SJSA1 (cell line): ENCODE results near the gene XRCC6. TPM values are rescaled to one million over a fixed set of nuclear protein-coding genes. Genes with fewer than 3 reads are reported as not detected.
"Not testable (repeated sequence)": the region's sequence is repeated elsewhere in the genome, so short reads cannot be mapped to it uniquely, and the experiment has no call there.

ENCODE experiments used
- DNase-seq, 2 experiments: peaks; one replicate each; pipeline ENCODE4 v3.0.0-alpha.2; 2015 to 2020; ENCODE audit warnings: low spot score in 2 of 2, low read depth in 1 of 2
- H3K27ac ChIP-seq: fragments of 250-450 bp; sonication (Bioruptor Pico); 2 replicates; pipeline ENCODE4 v1.5.1; 2020; ENCODE audit warnings: mild to moderate bottlenecking, moderate library complexity
- H3K27me3 ChIP-seq: fragments of 250-450 bp; sonication (Bioruptor Pico); replicated peaks from 2 replicates; pipeline ENCODE4 v1.5.1; 2020; ENCODE audit warnings: mild to moderate bottlenecking, moderate library complexity
- H3K36me3 ChIP-seq: fragments of 250-450 bp; sonication (Bioruptor Pico); 2 replicates; pipeline ENCODE4 v1.5.1; 2020; ENCODE audit warnings: mild to moderate bottlenecking
- H3K4me1 ChIP-seq: fragments of 250-450 bp; sonication (Bioruptor Pico); replicated peaks from 2 replicates; pipeline ENCODE4 v1.6.1; 2021; ENCODE audit warnings: mild to moderate bottlenecking
- H3K4me3 ChIP-seq: fragments of 250-450 bp; sonication (Bioruptor Pico); 2 replicates; pipeline ENCODE4 v1.5.1; 2020; ENCODE audit warnings: mild to moderate bottlenecking
- H3K9me3 ChIP-seq: fragments of 250-450 bp; sonication (Bioruptor Pico); replicated peaks from 2 replicates; pipeline ENCODE4 v1.5.1; 2020; ENCODE audit warnings: mild to moderate bottlenecking
- total RNA-seq: library from RNA; depleted of rRNA; stranded (reverse); fragments of >200 nt; shearing (Covaris generic); gene quantifications from 2 replicates; pipeline ENCODE4 v1.2.3, GENCODE V29; 2014

The XRCC6 gene
- total RNA-seq, 1 experiment from 2014 or later, result 624 TPM

- H3K9me3 ChIP-seq, result no peaks in the 10 kb centered on the region
- peak; percentile 40 to 52 for DNase-seq
- H3K36me3 ChIP-seq, result peaks cover 45% of the 10 kb centered on the region
- H3K4me3 ChIP-seq, result peak overlapping the region; percentile 84
- peaks cover 21% of the 10 kb centered on the region for H3K4me1 ChIP-seq
- no peaks in the 10 kb centered on the region for H3K27me3 ChIP-seq
- peak overlapping the region; percentile 36; the same call in 1 of the 2 replicates for H3K27ac ChIP-seq
Measured at GRCh38 chr22:41619979-41620588, 1.0 kb upstream of the XRCC6 start.

GRCh38 chr22:41620589-41621098 lies 451 bp upstream of the XRCC6 start, which contains the start of gene DESI1:
TSS of gene DESI1 (minus strand) at chr22:41621043. CDS start at chr22:41620839, 204 bp downstream.
- no peaks in the 10 kb centered on the region for H3K9me3 ChIP-seq
- H3K27me3 ChIP-seq, result no peaks in the 10 kb centered on the region
- peaks cover 21% of the 10 kb centered on the region for H3K4me1 ChIP-seq
- DNase-seq, result no peak
- peak within 1 kb of the TSS; percentile 93 for H3K27ac ChIP-seq
- H3K4me3 ChIP-seq, result peak within 1 kb of the TSS; percentile 84
- H3K36me3 ChIP-seq, result peaks cover 50% of the 10 kb centered on the region

- DNase-seq, result no peak
- Histone ChIP-seq H3K4me3 (peak overlapping the region; percentile 84), H3K36me3 (peaks cover 59% of the 10 kb centered on the region), H3K27me3 (no peaks in the 10 kb centered on the region), H3K9me3 (no peaks in the 10 kb centered on the region), H3K4me1 (peaks cover 21% of the 10 kb centered on the region), H3K27ac (peak overlapping the region; percentile 93)
Measured at GRCh38 chr22:41621911-41622179, 750 bp downstream of the XRCC6 start.

- Histone ChIP-seq H3K9me3 (no peaks in the 10 kb centered on the region), H3K4me1 (peaks cover 7% of the 10 kb centered on the region), H3K36me3 (peaks cover 95% of the 10 kb centered on the region), H3K27ac (no peak overlapping the region), H3K27me3 (no peaks in the 10 kb centered on the region), H3K4me3 (no peak overlapping the region)
- DNase-seq, result no peak
Measured at GRCh38 chr22:41625577-41625976, 4.5 kb downstream of the XRCC6 start.

GRCh38 chr22:41631115-41631514 lies 10.0 kb downstream of the XRCC6 start:
- H3K36me3 ChIP-seq, result peaks cover 84% of the 10 kb centered on the region
- H3K4me1 ChIP-seq, DNase-seq: not testable (repeated sequence)

GRCh38 chr22:41631615-41632014 lies 10.5 kb downstream of the XRCC6 start:
- not testable (repeated sequence) for H3K4me3 ChIP-seq, H3K27me3 ChIP-seq, H3K27ac ChIP-seq, H3K9me3 ChIP-seq, DNase-seq, H3K4me1 ChIP-seq
- peaks cover 86% of the 10 kb centered on the region for H3K36me3 ChIP-seq

More at GRCh38 chr22:41631115-41631514, 10.0 kb downstream of the XRCC6 start:
- not testable (repeated sequence) for H3K27me3 ChIP-seq, H3K4me3 ChIP-seq, H3K9me3 ChIP-seq, H3K27ac ChIP-seq

GRCh38 chr22:41634610-41635009 lies 13.5 kb downstream of the XRCC6 start:
- H3K9me3 ChIP-seq, H3K27me3 ChIP-seq, H3K4me3 ChIP-seq, DNase-seq, H3K4me1 ChIP-seq, H3K27ac ChIP-seq: not testable (repeated sequence)
- peaks cover 81% of the 10 kb centered on the region for H3K36me3 ChIP-seq

- no peak for DNase-seq
- Histone ChIP-seq H3K4me3 (no peak overlapping the region), H3K4me1 (no peaks in the 10 kb centered on the region), H3K9me3 (no peaks in the 10 kb centered on the region), H3K36me3 (peaks cover 90% of the 10 kb centered on the region), H3K27ac (no peak overlapping the region), H3K27me3 (no peaks in the 10 kb centered on the region)
Measured at GRCh38 chr22:41636467-41636866, 15.4 kb downstream of the XRCC6 start.

GRCh38 chr22:41637623-41638022 lies 16.5 kb downstream of the XRCC6 start:
- H3K4me1 ChIP-seq, H3K27me3 ChIP-seq, H3K4me3 ChIP-seq, H3K9me3 ChIP-seq, H3K27ac ChIP-seq, DNase-seq: not testable (repeated sequence)
- peaks cover 94% of the 10 kb centered on the region for H3K36me3 ChIP-seq

GRCh38 chr22:41638124-41638523 lies 17.0 kb downstream of the XRCC6 start:
- peaks cover 95% of the 10 kb centered on the region for H3K36me3 ChIP-seq
- no peak overlapping the region for H3K4me3 ChIP-seq
- no peaks in the 10 kb centered on the region for H3K9me3 ChIP-seq

GRCh38 chr22:41638748-41639147 lies 17.7 kb downstream of the XRCC6 start:
- H3K9me3 ChIP-seq, result no peaks in the 10 kb centered on the region
- DNase-seq, result no peak
- H3K4me3 ChIP-seq, result no peak overlapping the region
- H3K27ac ChIP-seq, result no peak overlapping the region
- H3K4me1 ChIP-seq, result no peaks in the 10 kb centered on the region
- H3K36me3 ChIP-seq, result peaks cover 92% of the 10 kb centered on the region
- H3K27me3 ChIP-seq, result no peaks in the 10 kb centered on the region

More at GRCh38 chr22:41638124-41638523, 17.0 kb downstream of the XRCC6 start:
- Histone ChIP-seq H3K27me3 (no peaks in the 10 kb centered on the region), H3K4me1 (no peaks in the 10 kb centered on the region), H3K27ac (no peak overlapping the region)
- DNase-seq, result no peak

GRCh38 chr22:41641854-41642253 lies 20.8 kb downstream of the XRCC6 start:
- Histone ChIP-seq H3K36me3 (peaks cover 90% of the 10 kb centered on the region), H3K27me3 (no peaks in the 10 kb centered on the region), H3K27ac (no peak overlapping the region), H3K4me1 (no peaks in the 10 kb centered on the region), H3K4me3 (no peak overlapping the region), H3K9me3 (no peaks in the 10 kb centered on the region)
- no peak for DNase-seq

GRCh38 chr22:41642331-41643110 lies 21.4 kb downstream of the XRCC6 start:
- Histone ChIP-seq H3K4me1 (no peaks in the 10 kb centered on the region), H3K27ac (no peak overlapping the region), H3K4me3 (no peak overlapping the region), H3K36me3 (peaks cover 90% of the 10 kb centered on the region), H3K9me3 (no peaks in the 10 kb centered on the region), H3K27me3 (no peaks in the 10 kb centered on the region)
- DNase-seq, result no peak

GRCh38 chr22:41647771-41648170 lies 26.7 kb downstream of the XRCC6 start:
- H3K9me3 ChIP-seq, result no peaks in the 10 kb centered on the region
- H3K27ac ChIP-seq, result no peak overlapping the region
- no peak for DNase-seq
- H3K27me3 ChIP-seq, result no peaks in the 10 kb centered on the region
- no peak overlapping the region for H3K4me3 ChIP-seq
- no peaks in the 10 kb centered on the region for H3K4me1 ChIP-seq
- peaks cover 87% of the 10 kb centered on the region for H3K36me3 ChIP-seq
